Measurements from ENCODE around the gene ANKS1B.
"Not testable (repeated sequence)": the region's sequence is repeated elsewhere in the genome, so short reads cannot be mapped to it uniquely, and the experiment has no call there.

The ANKS1B gene

DNA sequence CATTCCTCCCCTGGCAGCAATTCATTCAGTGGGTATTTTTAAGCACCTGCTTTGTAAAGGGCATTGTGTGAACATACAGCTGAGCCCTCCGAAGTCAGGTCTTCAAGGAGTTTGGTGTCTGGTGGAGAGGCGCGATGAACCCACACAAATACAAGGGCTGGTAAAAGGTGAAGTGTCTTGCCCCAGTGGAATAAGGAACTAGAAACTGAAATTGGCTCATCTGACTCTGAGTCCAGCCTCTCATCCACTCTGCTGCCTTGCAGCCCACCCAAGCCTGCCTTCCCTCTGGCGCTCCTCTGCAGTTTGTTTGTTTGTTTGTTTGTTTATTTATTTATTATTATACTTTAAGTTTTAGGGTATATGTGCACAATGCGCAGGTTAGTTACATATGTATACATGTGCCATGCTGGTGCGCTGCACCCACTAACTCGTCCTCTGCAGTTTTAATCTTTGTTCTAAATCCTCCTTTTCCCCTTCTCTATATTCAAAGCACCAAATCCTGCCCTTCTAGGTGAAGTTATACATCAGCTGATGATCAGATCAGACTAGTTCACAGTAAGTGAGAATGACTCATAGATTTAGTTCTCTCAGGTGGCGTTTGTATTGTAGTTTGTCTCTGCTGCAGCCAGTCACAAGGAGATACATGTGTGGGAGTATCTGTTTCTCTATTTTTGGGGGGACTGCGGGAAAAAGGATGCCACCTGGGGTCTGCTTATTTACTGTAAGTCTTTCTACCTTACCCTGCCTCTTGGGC, 945.2 kb downstream of the ANKS1B start:
- peak; percentile 1 for DNase-seq

DNA sequence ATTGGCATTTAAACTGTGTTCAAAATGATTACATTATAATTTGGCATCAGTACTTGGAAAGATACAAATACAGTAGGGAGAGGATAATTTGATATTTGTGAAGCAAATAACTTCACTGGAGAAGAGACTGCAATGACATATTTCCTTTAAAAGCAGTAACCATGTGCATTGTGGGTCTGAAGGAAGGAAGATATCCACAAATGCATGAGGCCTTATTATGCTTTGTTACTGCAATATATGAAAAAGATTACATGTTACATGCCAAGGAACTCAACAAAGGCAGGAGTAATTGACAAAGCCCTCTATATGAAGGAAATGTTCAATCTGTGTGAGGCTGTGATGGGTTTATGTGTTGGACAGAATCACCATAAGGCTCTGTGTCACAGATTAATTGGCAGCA, 948.2 kb downstream of the ANKS1B start:
- no peak for DNase-seq

DNA sequence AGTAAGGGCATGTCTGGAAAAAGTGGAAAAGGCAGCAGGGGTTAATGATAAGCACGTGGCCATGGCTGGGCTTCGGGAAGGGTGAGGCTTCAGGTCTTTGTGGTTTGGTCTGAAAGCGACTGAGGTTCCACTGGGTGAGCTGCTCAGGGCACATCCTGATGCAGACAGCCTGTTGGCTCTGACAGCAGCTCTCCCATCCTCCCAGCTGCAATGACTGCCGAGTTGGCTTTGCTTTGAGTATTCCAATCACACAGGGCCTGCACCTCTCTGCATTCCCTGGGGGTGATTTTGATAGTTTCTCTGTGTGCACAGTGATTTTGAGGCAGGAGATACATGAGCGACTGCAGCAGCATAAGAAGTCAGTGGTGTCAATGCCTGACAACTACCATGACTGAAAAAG, 948.9 kb downstream of the ANKS1B start:
- no peak for DNase-seq

DNA sequence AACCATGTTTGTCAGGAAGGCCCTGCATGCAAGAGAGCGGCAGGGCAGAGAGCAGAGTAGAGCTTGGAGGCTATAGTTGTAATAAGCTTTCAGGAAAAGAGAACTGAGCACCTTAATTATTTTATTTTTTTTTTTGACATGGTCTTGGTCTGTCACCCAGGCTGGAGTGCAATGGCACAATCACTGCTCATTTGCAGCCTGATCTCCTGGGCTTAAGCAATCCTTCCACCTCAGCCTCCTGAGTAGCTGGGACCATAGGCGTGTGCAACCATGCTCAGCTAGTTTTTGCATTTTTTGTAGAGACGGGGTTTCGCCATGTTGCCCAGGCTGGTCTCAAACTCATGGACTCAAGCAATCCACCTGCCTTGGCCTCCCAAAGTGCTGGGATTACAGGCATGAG, 950.5 kb downstream of the ANKS1B start:
- DNase-seq, result not testable (repeated sequence)

DNA sequence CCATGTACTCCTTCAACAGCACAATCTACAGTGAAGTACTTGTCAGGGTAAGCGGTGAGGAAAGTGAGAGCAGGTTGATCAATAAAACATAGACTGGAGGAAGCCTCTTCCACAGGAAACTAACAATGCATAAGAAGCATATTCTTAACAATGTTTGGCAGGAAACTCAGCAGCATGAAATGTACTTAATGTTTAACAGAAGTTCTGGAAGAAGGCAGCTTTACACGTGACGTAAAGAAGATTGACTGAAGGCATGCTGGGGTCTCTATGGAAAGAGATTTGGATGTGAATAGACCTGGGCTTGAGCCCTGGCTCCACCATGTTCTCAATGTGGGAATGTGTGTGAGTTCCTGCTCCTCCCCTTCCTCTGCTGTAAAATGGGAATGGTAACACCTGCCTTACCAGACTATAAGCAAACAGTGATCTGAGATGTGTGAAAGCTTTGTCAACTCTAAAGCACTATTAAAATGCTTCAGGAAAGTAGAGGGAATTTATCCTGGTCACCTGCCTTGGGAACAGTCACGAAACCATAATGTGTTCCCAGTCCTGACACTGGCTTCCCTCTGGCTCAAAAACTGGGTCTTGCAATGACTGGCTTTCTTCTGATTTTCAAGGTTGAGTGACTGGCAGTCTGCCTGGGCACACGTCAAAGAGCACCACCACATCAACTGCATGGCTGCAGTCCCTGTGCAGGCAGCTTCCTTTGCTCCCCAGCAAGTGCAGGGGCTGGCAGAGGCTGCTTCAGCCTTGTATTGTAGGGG, 955.0 kb downstream of the ANKS1B start:
- DNase-seq, result no peak

DNA sequence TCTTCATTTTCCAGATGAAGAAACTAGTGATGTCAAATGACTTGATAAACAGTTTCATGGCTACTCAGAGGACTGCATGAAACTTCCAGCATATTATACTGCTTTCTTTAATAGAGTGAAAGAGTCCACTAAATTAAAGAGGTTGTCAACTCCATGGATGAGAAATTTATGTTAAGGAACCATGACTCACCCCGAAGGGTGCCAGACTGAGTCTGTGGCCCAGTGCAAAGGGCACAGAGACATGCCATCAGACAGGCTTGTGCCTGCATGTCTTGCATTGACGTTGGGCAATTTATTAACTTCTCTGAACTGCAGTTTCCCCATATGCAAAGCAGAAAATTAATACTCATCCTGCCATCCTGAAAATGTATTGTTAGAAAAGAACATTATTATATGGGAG, 957.3 kb downstream of the ANKS1B start:
- peak; percentile 0 for DNase-seq

DNA sequence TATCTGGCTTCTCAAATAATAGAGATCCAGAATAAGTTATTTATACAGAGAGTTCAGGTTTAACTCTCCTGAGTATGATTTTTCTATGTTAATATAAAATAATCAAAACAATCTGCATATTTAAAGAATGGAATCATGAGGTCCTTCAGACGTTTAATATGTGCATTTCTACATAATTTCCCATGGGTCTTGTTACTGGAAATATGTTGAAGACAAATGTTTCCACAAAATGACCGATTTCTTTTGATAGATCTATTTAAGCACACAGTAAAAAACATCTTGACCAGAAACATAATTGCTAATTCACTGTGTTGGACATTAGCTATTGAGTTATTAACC, 957.7 kb downstream of the ANKS1B start:
- no peak for DNase-seq

DNA sequence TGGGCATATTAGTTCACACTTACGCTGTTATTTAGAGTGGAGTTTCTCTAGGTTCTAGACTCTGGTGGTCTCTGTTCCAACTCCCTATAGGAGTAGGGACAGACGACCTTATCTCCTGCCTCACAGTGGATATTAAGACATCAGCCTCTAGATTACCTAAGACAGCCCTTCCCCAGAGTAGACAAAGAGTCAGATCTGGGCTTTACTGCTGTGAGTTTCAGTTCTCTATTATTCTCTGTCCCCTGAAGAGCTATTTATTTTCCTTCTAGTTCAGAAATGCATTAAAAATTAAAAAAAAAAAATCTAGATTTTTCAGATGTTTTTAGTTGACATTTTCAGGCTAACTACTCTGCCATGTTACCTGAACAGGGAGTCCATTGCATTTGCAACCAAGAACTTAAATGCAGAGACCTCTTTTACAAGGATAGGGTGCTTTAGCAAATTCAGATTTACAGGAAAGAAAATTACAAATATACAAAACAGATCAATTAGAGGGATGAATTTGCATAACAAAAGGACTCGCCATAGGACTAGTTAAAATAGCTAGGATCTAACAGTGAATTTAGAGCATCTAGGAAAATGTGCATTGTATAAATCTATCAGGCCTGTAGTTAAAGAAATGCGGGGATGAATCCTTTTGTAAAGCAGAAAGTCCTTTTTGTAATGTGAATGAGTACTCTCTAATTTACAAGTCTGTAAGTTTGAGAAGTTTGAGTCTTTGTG, 958.2 kb downstream of the ANKS1B start:
- DNase-seq, result no peak

DNA sequence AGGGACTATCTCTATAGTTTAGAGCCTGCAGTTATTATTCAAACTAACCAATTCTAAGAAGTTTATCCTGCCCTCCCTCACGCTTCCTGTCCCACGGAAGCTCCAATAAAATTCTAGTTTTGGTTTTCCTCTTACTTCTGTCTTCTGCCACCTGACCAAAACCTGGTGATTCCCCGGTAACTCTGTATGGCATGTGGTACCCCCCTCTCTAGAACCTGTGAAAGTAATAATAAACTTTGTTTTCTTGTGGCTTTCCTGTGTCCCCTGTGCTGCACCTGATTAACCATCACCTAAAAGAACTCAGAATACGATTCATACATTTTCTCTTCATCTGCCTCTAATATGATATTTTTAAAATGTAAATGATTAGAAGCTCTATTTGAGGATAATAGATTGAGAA, 959.9 kb downstream of the ANKS1B start:
- no peak for DNase-seq

DNA sequence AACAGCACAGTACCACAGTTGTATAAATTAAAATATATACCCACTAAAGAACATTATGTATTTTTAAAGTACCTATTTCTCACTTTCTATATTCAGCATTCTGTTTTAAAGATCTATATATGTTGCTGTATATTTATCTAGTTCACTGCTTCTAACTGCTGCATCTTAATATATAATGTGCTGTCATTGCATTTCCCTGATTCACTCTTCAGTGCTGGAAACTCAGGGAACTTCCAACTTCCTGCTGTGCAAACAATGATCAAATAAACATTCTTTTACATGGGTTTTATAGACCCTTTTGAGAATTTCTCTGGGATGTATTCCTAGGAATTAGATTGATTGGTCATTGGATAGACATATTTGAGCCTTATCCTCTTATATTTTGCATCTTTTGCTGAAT, 960.5 kb downstream of the ANKS1B start:
- no peak for DNase-seq

DNA sequence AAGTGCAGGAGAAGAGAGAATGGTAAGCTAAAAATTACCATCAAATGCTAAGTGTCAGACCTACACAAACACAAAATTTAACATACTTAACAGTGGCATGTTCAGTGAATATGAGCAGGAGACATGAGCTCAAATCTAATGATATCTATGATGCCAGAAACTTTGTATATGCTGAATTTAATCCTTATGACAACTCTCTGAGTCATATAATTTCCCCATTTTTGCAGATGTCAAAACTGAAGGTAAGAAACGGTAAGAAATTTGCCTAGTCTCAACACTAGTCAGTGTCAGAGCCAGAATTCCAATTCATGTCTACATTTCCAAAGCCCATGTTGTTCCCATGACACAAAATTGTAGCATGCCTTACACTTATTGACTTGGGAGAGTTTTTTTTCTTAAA, 963.9 kb downstream of the ANKS1B start:
- DNase-seq, result no peak

DNA sequence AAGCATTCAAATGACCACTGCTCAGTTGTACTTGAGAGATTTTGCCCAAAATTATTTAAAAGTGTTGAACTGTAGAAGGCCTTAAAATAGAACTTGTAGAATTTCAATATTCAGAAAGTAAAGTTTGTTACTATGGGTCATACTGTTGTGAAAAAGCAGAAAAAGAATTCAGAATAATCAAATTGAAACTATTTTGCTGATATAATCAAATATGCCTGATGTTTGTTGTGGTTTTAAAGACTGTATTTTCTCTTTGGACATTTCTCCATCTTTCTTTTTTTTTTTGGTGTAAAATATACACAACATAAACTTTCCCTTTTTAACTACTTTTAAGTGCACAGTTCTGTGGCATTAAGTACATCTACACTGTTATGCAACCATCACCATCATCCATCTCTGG, 964.9 kb downstream of the ANKS1B start:
- no peak for DNase-seq

DNA sequence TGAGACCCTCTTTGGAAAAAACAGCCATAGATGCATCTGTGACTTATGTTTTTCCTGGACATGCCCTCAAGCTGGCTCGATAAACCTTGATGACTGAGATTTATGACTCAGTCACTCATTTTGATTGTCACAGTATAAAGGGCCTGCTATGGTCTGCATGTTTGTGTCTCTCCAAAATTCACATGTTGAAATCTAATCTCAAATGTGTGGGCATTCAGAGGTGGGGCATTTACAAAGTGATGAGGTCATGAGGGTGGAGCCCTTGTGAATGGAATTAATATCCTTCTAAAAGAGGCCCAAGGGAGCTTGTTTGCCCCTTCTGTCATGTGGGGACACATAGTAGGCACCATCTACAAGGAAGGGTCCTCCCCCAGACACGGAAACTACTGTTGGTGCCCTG, 966.8 kb downstream of the ANKS1B start:
- no peak for DNase-seq

DNA sequence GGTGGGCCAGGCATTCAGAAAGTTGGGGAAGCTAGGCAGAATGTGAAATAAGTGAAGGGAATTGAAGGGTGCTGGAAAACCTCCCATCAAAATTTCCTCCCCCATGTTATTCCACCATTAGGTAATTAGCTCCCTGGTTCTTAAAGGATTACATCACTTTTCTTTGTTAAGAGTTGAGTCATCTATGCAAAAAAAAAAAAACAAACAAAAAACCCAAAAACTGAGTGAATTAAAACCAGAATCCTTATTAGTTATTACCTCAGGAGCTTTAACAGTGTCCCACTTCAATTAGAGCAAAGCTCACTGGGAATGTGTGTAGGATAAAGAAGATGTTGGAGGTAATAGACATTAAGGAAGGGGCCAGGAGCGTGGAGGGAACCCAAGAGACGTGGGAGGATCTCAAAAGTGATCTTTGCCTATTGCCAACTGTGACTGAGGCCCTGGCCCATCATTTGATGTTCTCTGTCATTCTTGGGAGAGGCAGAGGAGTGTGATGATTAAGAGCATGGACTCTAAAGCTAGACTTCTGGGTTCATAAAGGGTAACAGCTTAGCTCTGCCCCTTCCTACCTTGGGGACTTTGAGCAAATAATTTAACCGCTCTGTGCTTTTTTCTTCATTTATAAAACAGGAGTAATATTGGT, 975.0 kb downstream of the ANKS1B start:
- DNase-seq, result no peak

DNA sequence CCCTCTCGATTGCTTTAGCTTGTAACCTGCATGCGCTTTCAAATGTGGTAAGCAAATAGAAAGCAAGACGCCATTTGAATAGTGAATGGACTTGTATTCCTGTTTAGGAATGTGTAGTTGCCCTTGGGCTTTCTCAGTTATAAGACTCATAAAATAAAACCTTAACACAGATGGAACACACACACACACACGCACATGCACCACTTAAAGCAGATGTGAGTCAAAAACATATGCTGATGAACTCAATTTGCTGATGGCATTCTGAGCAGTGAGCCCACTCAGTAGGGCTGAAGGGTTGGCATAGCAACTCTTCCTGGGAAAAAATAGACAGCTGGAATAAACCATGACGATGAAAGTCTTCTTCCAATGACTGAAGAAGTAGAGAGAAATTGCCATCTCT, 979.1 kb downstream of the ANKS1B start:
- no peak for DNase-seq

DNA sequence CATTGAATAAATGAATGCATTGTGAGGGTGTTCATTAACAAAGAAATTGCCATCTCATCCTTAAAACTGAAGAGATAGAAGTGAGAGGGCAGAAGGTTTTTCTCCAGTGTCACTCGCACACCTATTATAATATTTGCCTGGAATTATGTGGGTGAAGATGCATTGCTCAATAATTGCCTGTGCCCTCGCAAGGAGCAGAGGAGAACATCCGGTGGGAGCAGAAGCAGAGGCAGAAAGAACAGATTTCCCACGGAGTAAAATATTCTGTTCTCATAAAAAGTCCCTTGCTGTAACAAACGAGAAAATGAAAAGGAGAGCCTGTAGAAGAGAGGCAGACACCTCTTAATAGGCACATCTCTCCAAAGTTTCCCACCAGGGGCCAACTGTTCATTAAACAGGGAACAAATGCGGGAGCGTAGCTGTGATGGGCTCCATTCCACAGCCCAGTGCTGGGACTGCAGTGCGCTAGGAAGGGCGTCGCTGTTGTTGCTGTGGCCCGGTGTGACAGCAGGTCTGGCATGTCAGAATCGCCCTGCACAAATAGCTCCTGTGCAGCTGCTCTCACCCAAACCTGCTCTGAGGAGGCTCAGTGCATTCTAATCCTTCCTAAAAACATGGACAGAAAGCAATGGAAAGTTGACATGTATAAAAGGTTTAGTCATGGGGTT, 979.8 kb downstream of the ANKS1B start:
- no peak for DNase-seq

DNA sequence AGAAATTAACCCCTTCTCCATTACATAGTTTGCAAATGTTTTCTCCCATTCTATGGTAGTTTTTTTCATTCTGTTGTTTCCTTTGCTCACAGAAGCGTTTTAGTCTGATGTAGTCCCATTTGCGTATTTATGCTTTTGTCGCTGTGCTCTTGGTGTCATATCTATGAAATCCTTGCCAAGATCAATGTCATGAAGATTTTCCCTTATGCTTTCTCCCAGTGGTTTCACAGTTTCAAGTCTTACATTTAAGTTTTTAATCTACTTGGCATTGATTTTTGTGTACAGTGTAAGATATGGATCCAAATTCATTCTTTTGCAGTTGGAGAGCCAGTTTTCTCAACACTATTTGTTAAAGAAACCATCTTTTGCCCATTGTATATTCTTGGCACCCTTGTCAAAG, 982.0 kb downstream of the ANKS1B start:
- DNase-seq, result no peak

DNA sequence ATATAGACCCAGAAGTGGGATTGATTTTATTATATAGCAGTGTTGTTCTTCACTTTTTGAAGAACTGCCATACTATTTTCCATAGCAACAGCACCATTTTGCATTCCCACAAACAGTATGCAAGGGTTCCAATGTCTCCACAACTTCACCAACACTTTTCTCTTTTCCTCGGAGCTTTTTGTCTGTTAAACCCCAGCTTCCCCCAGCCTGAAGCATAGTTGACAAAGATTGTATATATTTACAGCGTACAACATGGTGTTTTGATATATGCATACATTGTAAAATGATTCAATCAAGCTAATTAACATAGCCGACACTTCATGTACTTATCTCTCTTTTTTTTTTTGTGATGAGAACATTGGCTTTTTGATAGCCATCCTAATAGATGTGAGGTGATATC, 982.6 kb downstream of the ANKS1B start:
- DNase-seq, result no peak

DNA sequence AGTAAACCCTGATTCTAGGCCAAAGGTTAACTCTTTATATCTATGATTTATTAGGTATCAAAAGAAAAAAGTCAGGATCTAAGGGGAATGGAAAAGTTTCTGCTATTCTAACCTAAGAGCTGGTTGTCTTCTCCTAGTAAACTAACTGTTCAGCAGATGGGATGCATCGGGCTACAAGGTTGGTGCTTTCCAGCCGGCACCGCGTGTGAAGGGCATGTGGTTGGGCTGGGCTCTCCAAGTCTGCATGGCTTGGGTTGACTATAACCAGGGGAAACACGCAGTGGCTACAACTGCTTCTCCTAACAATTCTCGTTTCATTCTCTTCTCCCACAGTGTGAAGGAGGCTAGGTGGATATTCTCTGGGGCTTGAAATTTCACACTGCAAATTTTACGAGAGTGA, 985.2 kb downstream of the ANKS1B start:
- DNase-seq, result no peak

DNA sequence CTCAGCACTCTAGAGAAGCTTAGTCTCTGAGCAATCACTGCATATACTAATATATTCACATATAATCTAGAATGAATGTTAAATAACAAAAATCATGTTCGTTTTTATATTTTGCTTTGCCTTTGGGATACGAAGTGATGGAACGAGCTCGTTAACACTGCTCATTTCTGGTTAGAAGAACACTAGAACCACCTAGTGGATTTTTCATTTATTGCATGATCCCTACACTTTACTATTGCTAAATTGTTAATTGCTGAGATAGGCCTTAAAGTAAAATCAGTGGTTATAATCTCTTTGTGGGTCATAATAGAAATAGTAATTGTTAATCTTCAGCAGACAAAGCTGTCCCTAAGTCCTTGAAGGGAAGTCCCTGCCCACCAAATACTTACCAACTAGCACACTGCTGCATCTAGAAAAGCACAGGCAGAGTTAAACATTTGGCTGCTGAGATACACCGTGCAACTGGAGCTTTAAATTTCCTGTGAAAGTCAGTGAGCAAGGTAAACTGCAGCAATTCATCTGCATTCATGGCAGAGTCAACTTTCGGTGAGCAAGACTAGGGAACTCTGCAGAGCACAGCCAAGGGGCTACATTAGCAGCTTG, 985.9 kb downstream of the ANKS1B start:
- peak; percentile 40 for DNase-seq

DNA sequence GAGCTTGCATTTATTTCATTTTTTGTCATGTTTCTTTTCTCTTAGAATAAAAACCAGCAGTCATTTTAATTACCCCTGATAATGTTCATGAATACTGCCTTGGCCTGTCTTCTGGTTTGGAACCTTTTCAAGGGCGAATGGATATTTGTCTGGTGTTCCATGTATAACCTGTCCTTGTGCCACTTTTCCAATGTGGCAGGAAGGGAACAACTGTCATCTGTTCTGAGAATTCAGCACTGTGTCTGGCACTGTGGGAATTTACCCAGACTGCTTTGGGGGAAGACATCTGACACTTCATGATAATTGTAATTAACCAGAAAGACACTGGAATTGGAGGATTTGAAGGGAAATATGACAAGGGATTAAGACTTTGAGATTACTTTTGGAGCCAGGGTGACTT, 986.8 kb downstream of the ANKS1B start:
- DNase-seq, result no peak

DNA sequence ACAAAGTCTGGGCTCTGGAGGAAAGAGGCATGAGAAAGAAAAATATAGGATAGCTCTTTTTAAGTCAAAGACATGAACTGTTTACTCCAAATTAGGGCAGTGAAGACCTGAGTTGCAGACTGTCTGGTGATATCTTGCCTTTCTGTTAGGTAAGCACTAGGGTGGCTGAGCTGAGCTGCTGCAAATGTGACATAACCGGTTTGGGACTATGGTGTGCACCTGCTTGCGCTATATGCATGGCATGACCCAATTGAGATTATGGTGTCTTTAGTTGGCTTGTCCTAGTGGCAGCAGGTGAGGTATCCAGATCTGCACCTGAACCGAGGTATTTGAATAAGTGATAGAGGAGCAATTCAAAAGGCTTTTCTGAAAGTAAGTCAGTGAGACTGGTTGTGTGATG, 994.1 kb downstream of the ANKS1B start:
- no peak for DNase-seq

DNA sequence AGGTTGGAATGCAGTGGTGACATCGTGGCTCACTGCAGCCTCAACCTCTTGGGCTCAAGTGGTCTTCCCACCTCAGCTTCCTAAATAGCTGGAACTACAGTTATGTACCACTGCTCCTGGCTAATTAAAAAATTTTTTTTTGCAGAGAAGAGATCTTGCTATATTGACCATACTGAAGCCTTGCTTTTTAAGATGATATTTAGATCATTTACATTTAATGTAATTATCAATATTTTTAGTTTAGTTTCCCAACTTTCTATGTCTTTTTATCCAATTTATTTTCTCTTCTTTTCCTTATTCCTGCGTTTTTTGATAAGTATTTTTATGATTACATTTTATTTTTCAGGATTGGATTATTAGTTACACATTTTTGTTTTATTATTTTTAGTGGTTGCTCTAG, 999.6 kb downstream of the ANKS1B start:
- DNase-seq, result no peak
